Measurements from ENCODE around the gene TUBGCP2.

- TF ChIP-seq REST (IDR thresholded peaks at IDR 0.05; ENCODE audit: borderline replicate concordance in 1 of 2, low read depth in 1 of 2, low read length in 2 of 2) (no peak), ZNF704 (CRISPR knock-in tag; IDR thresholded peaks at IDR 0.05; ENCODE audit: borderline replicate concordance) (no peak), ZFP91 (CRISPR knock-in tag; IDR thresholded peaks at IDR 0.05; ENCODE audit: borderline replicate concordance) (no peak), CTCF (CRISPR knock-in tag; IDR thresholded peaks at IDR 0.05) (no peak), ZNF761 (CRISPR knock-in tag; conservative IDR thresholded peaks at IDR 0.05) (no peak), POLR2A (IDR thresholded peaks at IDR 0.05; ENCODE audit: insufficient read depth in 1 of 2, low read depth in 2 of 2, low read length in 2 of 2) (no peak), NR2C2 (CRISPR knock-in tag; IDR thresholded peaks at IDR 0.05; ENCODE audit: borderline replicate concordance) (no peak), GABPA (IDR thresholded peaks at IDR 0.05; ENCODE audit: low read depth, low read length) (no peak), GABPA (CRISPR knock-in tag; IDR thresholded peaks at IDR 0.05; ENCODE audit: low read depth) (no peak), FOSL2 (CRISPR knock-in tag; IDR thresholded peaks at IDR 0.05) (no peak)
These were observed 45.0 kb downstream of the TUBGCP2 start for GRCh38 chr10:133263674-133264073.
